ENCODE data around the gene PPP1R37. TPM values are rescaled to one million over a fixed set of nuclear protein-coding genes. Genes with fewer than 3 reads are reported as not detected.
A peak's percentile ranks its signal among the peaks of the same experiment; 100 is the strongest.

The PPP1R37 gene
- total RNA-seq, 1 donor from 2014 or later = 23.2 TPM

DNA sequence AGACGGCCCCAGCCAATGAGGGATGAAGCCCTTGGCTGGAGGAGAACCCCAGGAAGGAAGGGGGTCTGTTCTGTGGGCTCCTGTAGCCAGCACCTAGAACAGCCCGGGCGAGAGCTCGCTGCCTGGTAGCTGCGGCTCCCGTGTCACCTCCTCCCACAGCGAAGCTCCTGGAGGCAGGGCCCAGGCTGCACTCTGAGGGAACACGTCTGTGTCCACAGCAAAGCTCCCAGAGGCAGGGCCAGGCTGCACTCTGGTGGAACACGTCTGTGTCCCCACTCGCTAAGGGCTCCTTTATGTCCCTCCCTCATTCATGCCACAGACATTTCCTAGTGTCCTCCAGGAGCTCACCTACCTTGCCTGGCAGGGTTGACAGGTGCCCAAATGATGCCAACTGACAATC is 76.6 kb downstream of the PPP1R37 start:
- DNase-seq (ENCODE audit: low read depth, low spot score) = no peak

DNA sequence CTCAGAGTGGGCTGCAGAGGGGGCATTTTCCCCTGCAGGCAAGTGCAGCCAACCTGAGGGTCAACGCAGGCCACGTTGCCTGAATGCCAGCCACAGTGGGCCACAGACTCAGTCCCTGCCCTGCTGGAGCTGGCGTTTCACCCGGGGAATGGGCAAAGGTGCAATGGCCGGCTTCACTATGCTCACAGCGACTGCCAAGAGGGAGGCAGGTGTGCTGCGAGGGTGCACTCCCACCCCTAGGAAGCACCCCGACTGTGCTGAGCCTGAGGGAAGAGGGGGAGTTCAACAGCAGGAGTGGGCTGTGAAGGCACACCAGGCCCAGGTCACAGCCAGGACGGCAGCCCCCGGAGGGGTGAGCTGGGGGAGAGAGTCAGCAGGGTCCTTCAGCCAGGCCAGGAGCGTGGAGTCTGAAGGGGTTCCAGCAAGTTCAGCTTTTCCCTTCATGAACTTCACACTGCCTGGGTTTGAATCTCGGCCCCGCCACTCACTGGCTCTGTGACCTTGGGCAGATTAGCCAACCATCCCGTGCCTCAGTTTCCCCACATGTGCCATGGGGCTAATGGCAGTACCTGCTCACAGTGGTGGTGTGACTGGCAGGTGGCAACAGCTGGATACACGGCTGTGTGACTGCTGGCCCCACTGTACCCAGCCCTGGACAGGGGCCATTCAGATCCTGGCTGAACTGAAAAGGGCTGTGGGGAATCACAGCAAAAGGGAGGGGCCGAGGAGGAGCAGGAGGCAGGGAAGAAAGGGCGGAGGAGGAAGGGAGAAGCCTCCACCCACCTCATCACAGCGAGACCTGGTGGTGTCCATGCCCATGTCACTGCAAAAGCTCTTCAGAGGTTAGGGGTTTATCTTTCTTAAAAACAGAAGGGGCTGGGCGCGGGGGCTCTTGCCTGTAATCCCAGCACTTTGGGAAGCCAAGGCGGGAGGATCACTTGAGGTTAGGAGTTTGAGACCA is 77.4 kb downstream of the PPP1R37 start:
- DNase-seq (ENCODE audit: low read depth, low spot score) = no peak

GRCh38 chr19:45171211-45171623 is 78.2 kb downstream of the PPP1R37 start:
- peak; percentile 72 for DNase-seq (ENCODE audit: low read depth, low spot score)

- DNase-seq (ENCODE audit: low read depth, low spot score) = no peak
These were observed 79.2 kb downstream of the PPP1R37 start for GRCh38 chr19:45172173-45172572.

- no peak for DNase-seq (ENCODE audit: low read depth, low spot score)
These were observed 79.7 kb downstream of the PPP1R37 start for GRCh38 chr19:45172611-45173208.

DNA sequence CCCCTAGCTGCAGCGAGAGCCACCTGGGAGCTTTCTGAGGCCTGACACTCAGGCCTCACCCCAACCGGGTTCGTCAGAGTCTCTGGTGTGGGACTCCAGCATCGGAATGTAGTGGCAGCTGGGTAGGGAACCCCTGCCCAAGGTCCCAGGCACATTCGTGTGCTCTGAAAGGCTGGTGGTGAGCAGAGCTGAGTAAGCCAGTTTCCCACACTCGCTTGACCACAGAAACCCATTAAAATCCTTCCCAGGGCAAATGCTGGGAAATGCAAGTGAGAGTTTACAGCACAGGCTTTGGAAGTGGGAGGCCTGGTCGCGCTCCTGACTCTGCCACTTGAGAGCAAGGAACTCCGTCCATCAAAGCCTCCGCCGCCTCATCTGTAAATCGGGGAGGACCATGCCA is 80.8 kb downstream of the PPP1R37 start:
- DNase-seq (ENCODE audit: low read depth, low spot score) = no peak

DNA sequence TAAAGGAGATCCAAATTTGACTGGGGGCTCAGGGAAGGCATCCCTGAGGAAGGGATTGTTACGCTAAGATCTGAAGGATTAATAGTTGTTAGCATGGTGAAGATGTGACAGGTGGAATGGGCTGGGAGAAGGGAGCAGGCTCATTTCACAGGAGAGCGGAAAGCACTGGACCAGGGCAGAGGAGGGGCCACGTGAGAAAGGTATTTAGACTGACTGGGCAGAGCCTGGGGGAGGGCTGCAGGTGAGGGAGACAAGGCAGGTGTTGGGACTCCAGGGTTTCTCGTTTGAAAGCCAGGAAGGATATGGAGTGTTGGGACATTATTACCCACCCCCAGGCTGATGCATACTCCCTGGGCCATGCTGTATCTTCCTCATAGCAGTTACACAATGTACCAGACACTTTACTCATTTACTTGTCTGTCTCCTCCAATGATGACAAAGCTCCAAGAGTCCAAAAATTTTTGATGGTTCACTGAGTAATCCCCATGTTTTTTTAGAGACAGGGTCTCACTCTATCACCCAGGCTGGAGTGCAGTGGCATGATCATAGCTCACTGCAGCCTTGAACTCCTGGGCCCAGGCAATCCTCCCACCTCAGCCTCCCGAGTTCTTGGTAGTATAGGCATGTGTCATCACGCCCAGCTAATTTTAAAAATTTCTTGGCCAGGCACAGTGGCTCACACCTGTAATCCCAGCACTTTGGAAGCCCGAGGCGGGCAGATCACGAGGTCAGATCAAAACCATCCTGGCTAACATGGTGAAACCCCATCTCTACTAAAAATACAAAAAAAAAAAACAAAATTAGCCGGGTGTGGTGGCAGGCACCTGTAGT is 82.8 kb downstream of the PPP1R37 start:
- no peak for DNase-seq (ENCODE audit: low read depth, low spot score)

DNA sequence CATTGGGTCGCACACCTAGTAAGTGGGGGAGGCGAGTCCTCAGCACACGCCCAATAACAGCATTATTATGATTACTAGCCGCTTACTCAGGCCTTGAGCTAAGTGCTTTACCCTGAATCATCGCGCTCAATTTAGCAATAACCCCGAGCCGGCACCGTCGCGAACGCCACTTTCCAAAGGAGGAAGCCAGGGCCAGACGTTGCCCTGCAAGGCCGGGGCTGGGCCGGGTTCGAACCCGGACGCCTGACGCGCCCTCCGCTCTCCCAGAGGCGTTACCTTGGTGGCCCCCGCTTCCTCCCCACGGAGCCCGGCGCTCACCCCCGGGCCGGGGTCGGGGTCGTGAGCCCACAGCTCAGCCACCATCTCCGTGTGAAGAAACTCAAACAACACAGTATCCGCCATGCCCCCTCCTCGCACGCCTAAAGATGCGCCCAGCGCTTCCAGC is 84.9 kb downstream of the PPP1R37 start, which contains the start of gene TRAPPC6A:
Gene TRAPPC6A (minus strand): TSS at position 421 of the 445 bp plus-strand sequence. CDS start 19 bp downstream, at position 402.
- no peak for DNase-seq (ENCODE audit: low read depth, low spot score)

DNA sequence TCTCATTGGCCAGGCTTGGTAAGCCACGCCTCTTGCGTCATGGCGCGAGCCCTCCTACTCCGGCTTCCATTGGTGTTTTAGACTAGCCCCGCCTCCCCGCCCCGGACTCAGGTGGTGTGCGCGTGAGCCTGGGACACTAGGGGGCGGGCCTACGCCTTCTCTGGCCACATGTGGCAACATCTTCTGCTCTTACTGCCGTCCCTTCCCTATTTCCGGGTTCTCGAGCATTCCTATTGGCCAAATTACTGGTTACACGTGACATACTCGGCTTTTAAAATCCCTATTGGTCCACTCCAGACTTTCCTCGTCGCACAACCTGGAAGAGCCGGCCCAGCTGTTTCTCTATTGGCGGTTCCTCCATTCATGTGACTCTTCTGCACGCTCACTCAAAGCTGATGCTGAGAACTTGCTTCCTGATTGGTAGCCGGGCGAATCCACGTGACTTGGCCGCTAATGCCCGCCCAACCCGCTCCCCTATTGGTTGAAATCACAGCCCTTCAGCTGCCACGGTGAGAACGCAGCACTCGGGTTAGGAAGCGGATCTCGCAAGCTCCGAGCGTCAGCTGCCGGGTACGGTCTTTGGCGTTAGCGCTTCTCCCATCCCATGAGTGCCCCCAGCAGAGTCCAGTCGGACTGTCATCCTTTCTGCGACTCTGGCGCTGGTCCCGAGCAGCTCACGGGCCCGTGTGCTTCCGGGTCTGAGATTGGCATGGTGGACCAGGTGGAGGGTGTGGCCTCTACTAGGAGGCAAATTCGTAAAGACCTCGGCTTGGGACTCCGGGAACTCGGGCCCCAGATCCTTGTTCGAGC is 85.5 kb downstream of the PPP1R37 start, which contains the start of gene BLOC1S3:
Gene BLOC1S3 (plus strand): TSS at position 523 of the 810 bp plus-strand sequence. CDS start 513 bp downstream, outside the sequence.
- peak; percentile 100 for DNase-seq (ENCODE audit: low read depth, low spot score)

DNA sequence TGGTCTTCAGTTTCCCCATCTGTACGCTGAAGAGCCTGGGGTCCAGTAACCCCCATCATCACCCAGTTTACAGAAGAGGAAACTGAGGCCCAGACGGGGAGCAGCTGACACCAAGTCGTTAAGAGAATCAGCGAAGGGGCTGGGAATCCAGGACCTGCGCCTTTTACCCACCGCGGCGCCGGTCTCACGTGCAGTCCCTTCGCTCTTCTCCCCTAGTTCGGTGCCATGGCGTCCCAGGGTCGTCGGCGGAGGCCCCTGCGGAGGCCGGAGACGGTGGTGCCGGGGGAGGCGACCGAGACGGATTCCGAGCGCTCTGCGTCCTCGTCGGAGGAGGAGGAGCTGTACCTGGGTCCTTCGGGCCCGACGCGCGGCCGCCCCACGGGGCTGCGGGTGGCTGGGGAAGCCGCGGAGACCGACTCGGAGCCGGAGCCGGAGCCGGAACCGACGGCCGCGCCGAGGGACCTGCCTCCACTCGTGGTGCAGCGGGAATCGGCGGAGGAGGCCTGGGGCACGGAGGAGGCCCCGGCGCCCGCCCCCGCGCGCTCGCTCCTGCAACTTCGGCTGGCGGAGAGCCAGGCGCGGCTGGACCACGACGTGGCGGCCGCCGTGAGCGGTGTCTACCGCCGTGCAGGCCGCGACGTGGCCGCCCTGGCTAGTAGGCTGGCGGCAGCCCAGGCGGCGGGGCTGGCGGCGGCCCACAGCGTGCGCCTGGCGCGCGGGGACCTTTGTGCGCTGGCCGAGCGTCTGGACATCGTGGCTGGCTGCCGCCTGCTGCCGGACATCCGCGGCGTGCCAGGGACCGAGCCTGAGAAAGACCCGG is 86.3 kb downstream of the PPP1R37 start:
- DNase-seq (ENCODE audit: low read depth, low spot score) = no peak

DNA sequence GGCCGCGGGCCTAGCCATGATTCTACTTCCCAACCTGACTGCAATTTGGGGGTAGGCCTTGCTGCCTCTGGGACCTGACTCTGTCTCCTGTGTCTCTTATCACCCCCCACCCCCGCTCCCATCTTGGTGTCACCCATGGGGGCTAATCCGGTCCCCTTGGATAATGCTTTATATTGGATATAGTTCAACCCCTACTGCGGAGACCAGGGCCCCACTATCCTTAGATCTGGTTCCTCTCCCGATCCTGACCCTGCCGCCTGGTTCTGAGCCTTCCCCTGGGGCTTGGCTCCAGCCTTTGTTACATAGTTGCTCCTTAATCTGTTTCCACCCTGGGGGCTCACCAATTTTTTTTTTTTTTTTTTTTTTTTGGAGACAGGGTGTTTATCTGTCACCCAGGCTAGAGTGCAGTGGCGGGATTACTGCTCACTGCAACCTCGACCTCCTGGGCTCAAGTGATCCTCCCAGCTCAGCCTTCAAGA is 87.0 kb downstream of the PPP1R37 start:
- DNase-seq (ENCODE audit: low read depth, low spot score) = no peak

DNA sequence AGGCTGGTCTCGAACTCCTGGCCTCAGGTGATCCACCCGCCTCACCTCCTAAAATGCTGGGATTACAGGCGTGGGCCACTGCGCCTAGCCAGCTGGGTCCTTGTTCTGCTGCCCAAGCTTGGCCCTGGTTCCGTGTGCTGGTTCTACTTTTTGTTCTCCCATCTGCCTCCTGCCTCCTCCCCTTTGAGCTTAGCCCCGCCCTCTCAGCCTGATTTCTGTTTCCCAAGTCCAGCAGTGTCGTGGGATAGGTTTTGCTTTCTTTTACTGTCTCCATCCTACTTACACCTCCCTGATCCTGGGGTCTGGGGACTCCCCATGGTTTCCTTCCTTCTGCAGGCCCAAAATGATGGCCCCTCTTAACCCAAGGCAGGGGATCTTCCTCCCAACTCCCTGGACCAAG is 88.0 kb downstream of the PPP1R37 start:
- DNase-seq (ENCODE audit: low read depth, low spot score) = no peak

DNA sequence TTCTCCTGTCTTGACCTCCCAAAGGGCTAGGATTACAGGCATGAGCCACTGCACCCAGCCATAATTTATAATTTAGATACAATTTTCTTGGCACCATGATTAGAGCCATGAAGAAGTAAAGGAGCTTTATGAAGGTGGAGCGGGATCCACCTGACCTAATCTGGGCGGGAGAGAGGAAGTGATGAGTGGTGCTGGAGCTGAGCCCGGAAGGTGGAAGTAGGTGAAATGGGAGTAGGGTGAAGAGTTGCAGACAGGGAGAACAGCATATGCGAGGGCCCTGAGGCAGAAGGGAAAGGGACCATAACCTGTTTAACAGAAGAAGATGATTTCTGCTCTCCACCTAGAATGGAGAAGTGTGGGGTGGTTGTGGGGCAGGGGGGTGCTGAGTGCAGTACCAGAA is 89.8 kb downstream of the PPP1R37 start:
- no peak for DNase-seq (ENCODE audit: low read depth, low spot score)

DNA sequence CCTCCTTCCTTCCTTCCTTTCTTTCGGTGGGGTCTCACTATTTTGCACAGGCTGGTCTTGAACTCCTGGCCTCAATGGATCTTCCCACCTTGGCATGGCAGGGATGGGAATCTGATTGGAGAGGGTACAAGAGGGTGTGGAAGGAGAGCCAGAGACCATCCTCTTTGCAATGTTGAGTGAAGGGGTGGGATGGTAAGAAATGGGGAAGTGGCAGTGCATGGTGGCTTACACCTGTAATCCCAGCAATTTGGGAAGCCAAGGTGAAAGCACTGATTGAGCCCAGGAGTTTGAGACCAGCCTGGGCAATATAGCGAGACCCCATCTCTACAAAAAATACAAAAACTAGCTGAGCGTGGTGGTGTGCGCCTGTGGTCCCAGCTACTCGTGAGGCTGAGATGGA is 91.1 kb downstream of the PPP1R37 start:
- DNase-seq (ENCODE audit: low read depth, low spot score) = no peak

GRCh38 chr19:45186509-45187334 is 93.7 kb downstream of the PPP1R37 start:
- DNase-seq (ENCODE audit: low read depth, low spot score) = no peak

DNA sequence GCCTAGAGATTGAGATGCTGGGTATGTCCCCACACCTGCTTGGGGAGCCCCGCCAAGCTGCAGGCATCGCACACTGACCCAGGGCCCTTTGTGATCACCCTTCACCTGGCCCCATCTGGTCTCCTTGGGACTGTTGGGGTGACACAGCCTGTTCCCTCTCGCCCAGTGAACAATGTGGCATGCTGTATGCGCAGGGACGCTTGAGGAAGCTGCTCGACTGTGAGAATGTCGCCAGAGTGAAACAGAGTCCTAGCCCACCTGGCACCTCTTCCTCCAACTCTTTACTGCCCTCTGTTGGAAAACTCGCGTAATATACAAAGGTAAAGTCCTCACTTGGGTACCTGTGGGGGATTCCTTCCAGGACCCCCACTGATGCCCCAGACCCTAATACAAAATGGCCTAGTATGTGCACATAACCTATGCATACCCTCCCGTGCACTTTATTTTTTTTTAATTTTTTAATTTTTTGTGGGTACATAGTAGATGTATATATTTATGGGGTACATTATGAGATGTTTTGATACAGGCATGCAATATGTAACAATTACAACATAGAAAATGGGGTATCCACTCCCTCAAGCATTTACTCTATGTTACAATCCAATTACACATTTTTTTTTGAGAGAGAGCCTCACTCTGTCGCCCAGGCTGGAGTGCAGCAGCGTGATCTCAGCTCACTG is 94.6 kb downstream of the PPP1R37 start:
- DNase-seq (ENCODE audit: low read depth, low spot score) = no peak

- DNase-seq (ENCODE audit: low read depth, low spot score) = no peak
These were observed 97.0 kb downstream of the PPP1R37 start for GRCh38 chr19:45189971-45190370.

- DNase-seq (ENCODE audit: low read depth, low spot score) = no peak
These were observed 98.4 kb downstream of the PPP1R37 start for GRCh38 chr19:45191375-45191774.

All from pulmonary artery endothelial cell (primary cell).